HEK293 (cell line): Measurements from ENCODE around the gene DNMT3L.

Experiments
- CTCF ChIA-PET: fragments of 350-600 bp; formaldehyde crosslinking; extraction: SDS; loops from one replicate; lab custom pipeline; 2021; ENCODE audit warnings: antibody characterized with exemption; lab: Yijun Ruan, JAX
- POLR2A ChIA-PET: fragments of 300-600 bp; formaldehyde crosslinking; extraction: SDS; loops from one replicate; lab custom pipeline; 2020; ENCODE audit warnings: antibody characterized with exemption, inconsistent platforms; lab: Yijun Ruan, JAX
- H3K27ac ChIP-seq: fragments of 200-500 bp; sonication (Bioruptor generic); 2 replicates; pipeline ENCODE4 v1.5.1; 2014; ENCODE audit warnings: low read depth, low read length, control low read depth, inconsistent platforms; ENCODE audit errors: extremely low read depth
- H3K36me3 ChIP-seq, 2 experiments: fragments of 200-500 bp in 1 of 2; sonication (Bioruptor generic) in 1 of 2; 1 replicate in 1 of 2; 2 replicates in 1 of 2; pipeline ENCODE4 v1.5.1; 2014 to 2017; ENCODE audit warnings: inconsistent platforms in 2 of 2, low read length in 2 of 2; ENCODE audit not compliant: control insufficient read depth in 2 of 2, insufficient read depth in 1 of 2
- H3K4me1 ChIP-seq: fragments of 200-500 bp; sonication (Bioruptor generic); 2 replicates; pipeline ENCODE4 v1.5.1; 2014; ENCODE audit warnings: mild to moderate bottlenecking, low read length, inconsistent platforms; ENCODE audit not compliant: control insufficient read depth, insufficient read depth
- H3K4me3 ChIP-seq: 2 replicates; pipeline ENCODE4 v1.5.1; 2011; ENCODE audit warnings: low read depth, mild to moderate bottlenecking, control low read depth, low read length, moderate library complexity
- H3K9me3 ChIP-seq: fragments of 200-500 bp; sonication (Bioruptor generic); 2 replicates; pipeline ENCODE4 v1.5.1; 2014; ENCODE audit warnings: low read depth, low read length, inconsistent platforms; ENCODE audit not compliant: control insufficient read depth, insufficient read depth
- EGR2 ChIP-seq: fragments of 450-650 bp; formaldehyde crosslinking; IDR thresholded peaks from 2 replicates; pipeline ENCODE4 v1.5.1; 2016; ENCODE audit warnings: low read depth, missing biosample characterization, missing genetic modification characterization
- HOXC10 ChIP-seq: sonication (generic); formaldehyde crosslinking; IDR thresholded peaks from 2 replicates; pipeline ENCODE4 v1.8.1; 2023; ENCODE audit warnings: mild to moderate bottlenecking, missing genetic modification reagents
- KLF1 ChIP-seq: fragments of 450-650 bp; formaldehyde crosslinking; IDR thresholded peaks from 2 replicates; pipeline ENCODE4 v1.5.1; 2016; ENCODE audit warnings: missing biosample characterization, missing genetic modification characterization
- PBX3 ChIP-seq: sonication (generic); formaldehyde crosslinking; IDR thresholded peaks from 2 replicates; pipeline ENCODE4 v1.8.1; 2022; ENCODE audit warnings: mild to moderate bottlenecking, moderate library complexity, missing genetic modification reagents
- ZIC2 ChIP-seq: fragments of 450-650 bp; formaldehyde crosslinking; IDR thresholded peaks from 2 replicates; pipeline ENCODE4 v1.5.1; 2016; ENCODE audit warnings: missing biosample characterization, missing genetic modification characterization
- ZNF148 ChIP-seq: fragments of 450-650 bp; formaldehyde crosslinking; IDR thresholded peaks from 2 replicates; pipeline ENCODE4 v1.5.0; 2017; ENCODE audit warnings: missing biosample characterization, missing genetic modification characterization, borderline replicate concordance
- ZNF362 ChIP-seq: fragments of 450-650 bp; formaldehyde crosslinking; IDR thresholded peaks from 2 replicates; pipeline ENCODE4 v1.5.1; 2016; ENCODE audit warnings: missing biosample characterization, missing genetic modification characterization
- ZNF596 ChIP-seq: fragments of 450-650 bp; IDR thresholded peaks from 2 replicates; pipeline ENCODE4 v1.5.0; 2018; ENCODE audit warnings: missing biosample characterization, mild to moderate bottlenecking, missing genetic modification characterization, moderate library complexity
- ZNF600 ChIP-seq: fragments of 450-650 bp; formaldehyde crosslinking; IDR thresholded peaks from 2 replicates; pipeline ENCODE4 v1.5.1; 2016; ENCODE audit warnings: missing biosample characterization, missing genetic modification characterization
- ZNF639 ChIP-seq: fragments of 450-650 bp; formaldehyde crosslinking; IDR thresholded peaks from 2 replicates; pipeline ENCODE4 v1.5.1; 2016; ENCODE audit warnings: missing biosample characterization, missing genetic modification characterization
- ZNF658 ChIP-seq: fragments of 450-650 bp; formaldehyde crosslinking; IDR thresholded peaks from 2 replicates; pipeline ENCODE4; 2016; ENCODE audit warnings: missing biosample characterization, missing genetic modification characterization
- ZNF677 ChIP-seq: fragments of 450-650 bp; IDR thresholded peaks from 2 replicates; pipeline ENCODE4 v1.5.0; 2018; ENCODE audit warnings: missing biosample characterization, mild to moderate bottlenecking, missing genetic modification characterization, moderate library complexity

The DNMT3L gene

GRCh38 chr21:44286716-44287632 lies 25.3 kb upstream of the DNMT3L start:
- CTCF ChIA-PET: interaction anchor here (1.8 to 1.9 kb wide), 2 partner anchors 9 to 11 kb away, joined by 4 to 14 read pairs; no protein-coding TSS in a partner anchor
- no peak overlapping the region for H3K27ac ChIP-seq
- no peaks in the 10 kb centered on the region for H3K9me3 ChIP-seq
- no peak overlapping the region for H3K4me3 ChIP-seq
- TF ChIP-seq EGR2 (tag by site-specific recombination) (peak; percentile 67; the same call in 1 of the 2 replicates), ZNF677 (tag by site-specific recombination) (no peak), ZIC2 (tag by site-specific recombination) (peak; percentile 31; the same call in 1 of the 2 replicates), ZNF362 (tag by site-specific recombination) (no peak), ZNF658 (tag by site-specific recombination) (no peak), KLF1 (tag by site-specific recombination) (peak; percentile 74), ZNF148 (tag by site-specific recombination) (no peak), ZNF596 (tag by site-specific recombination) (no peak), HOXC10 (CRISPR knock-in tag) (no peak)
- TF ChIP-seq, all 188 proteins: peak for 3
- Histone ChIP-seq H3K36me3 (no peaks in the 10 kb centered on the region), H3K4me1 (no peaks in the 10 kb centered on the region)
- POLR2A ChIA-PET: no interaction called here

- Histone ChIP-seq H3K27ac (no peak overlapping the region), H3K36me3 (no peaks in the 10 kb centered on the region), H3K4me3 (no peak overlapping the region), H3K4me1 (no peaks in the 10 kb centered on the region), H3K9me3 (no peaks in the 10 kb centered on the region)
- ChIA-PET CTCF (interaction anchor here (1.9 kb wide), 1 partner anchor 12 kb away, joined by 14 read pairs; no protein-coding TSS in a partner anchor), POLR2A (no interaction called here)
- peak; percentile 45 for TF ChIP-seq KLF1 (tag by site-specific recombination)
- TF ChIP-seq PBX3 (CRISPR knock-in tag): no peak
- TF ChIP-seq, all 188 proteins: peak for 1
Measured at GRCh38 chr21:44286086-44286715, 24.5 kb upstream of the DNMT3L start.

GRCh38 chr21:44285138-44285992 lies 23.7 kb upstream of the DNMT3L start, which contains the start of gene AIRE:
AIRE (plus strand) TSS chr21:44285876; CDS start chr21:44286007, 131 bp downstream.
- CTCF ChIA-PET: no interaction called here
- H3K4me1 ChIP-seq: no peaks in the 10 kb centered on the region
- TF ChIP-seq ZNF639 (no peak), ZNF600 (peak; percentile 46)
- no peak within 1 kb of the TSS for H3K27ac ChIP-seq
- no peaks in the 10 kb centered on the region for H3K9me3 ChIP-seq
- no peak within 1 kb of the TSS for H3K4me3 ChIP-seq
- POLR2A ChIA-PET: no interaction called here
- no peaks in the 10 kb centered on the region for H3K36me3 ChIP-seq
